NCI-H187 (cell line): ENCODE data around the gene VPS37D.

ENCODE experiments used
- DNase-seq, 2 experiments: peaks; one replicate each; lab custom pipeline; 2025; lab: John Stamatoyannopoulos, UW

VPS37D gene

GRCh38 chr7:73681031-73681430 is 13.4 kb downstream of the VPS37D start:
- no peak for DNase-seq

GRCh38 chr7:73682745-73683055 is 15.1 kb downstream of the VPS37D start:
- DNase-seq: no peak

- DNase-seq: peak; percentile 90 to 98
These were observed 15.6 kb downstream of the VPS37D start, which contains the start of the genes BUD23 and DNAJC30 for GRCh38 chr7:73683056-73683787. TSS of gene BUD23 (plus strand) at chr7:73683597. CDS start at chr7:73683626, 29 bp downstream. TSS of gene DNAJC30 (minus strand) at chr7:73683453. CDS start at chr7:73683423, 30 bp downstream.

- no peak for DNase-seq
These were observed 16.4 kb downstream of the VPS37D start for GRCh38 chr7:73683788-73684693.

- no peak for DNase-seq
These were observed 17.7 kb downstream of the VPS37D start for GRCh38 chr7:73685311-73685710.

GRCh38 chr7:73688288-73688687 is 20.7 kb downstream of the VPS37D start:
- DNase-seq: no peak

- DNase-seq: no peak
These were observed 23.0 kb downstream of the VPS37D start for GRCh38 chr7:73690646-73691045.

GRCh38 chr7:73696372-73696771 is 28.7 kb downstream of the VPS37D start:
- no peak for DNase-seq

GRCh38 chr7:73698410-73698809 is 30.8 kb downstream of the VPS37D start:
- DNase-seq: no peak

GRCh38 chr7:73699370-73700068 is 31.9 kb downstream of the VPS37D start:
- DNase-seq: no peak

GRCh38 chr7:73700069-73700423 is 32.4 kb downstream of the VPS37D start:
- no peak for DNase-seq

- DNase-seq: no peak
These were observed 33.0 kb downstream of the VPS37D start for GRCh38 chr7:73700581-73701134.

GRCh38 chr7:73701357-73701995 is 33.8 kb downstream of the VPS37D start:
- DNase-seq: no peak

GRCh38 chr7:73702226-73702625 is 34.6 kb downstream of the VPS37D start:
- no peak for DNase-seq

GRCh38 chr7:73702665-73703064 is 35.0 kb downstream of the VPS37D start:
- DNase-seq: no peak

GRCh38 chr7:73703225-73703624 is 35.6 kb downstream of the VPS37D start:
- no peak for DNase-seq

- DNase-seq: peak; percentile 37 to 50
These were observed 36.4 kb downstream of the VPS37D start for GRCh38 chr7:73703757-73704639.

GRCh38 chr7:73704640-73705550 is 37.3 kb downstream of the VPS37D start:
- DNase-seq: no peak

- no peak for DNase-seq
These were observed 37.9 kb downstream of the VPS37D start for GRCh38 chr7:73705551-73705920.
